HFFc6 (cell line): ENCODE data around the gene L3MBTL3. TPM values are rescaled to one million over a fixed set of nuclear protein-coding genes. Genes with fewer than 3 reads are reported as not detected.

Source experiments
- DNase-seq: peaks from one replicate; pipeline ENCODE4 v3.0.0-alpha.2; 2018
- H3K27ac Mint-ChIP-seq: 2 replicates; pipeline ENCODE4 v1.8.0; 2020; ENCODE audit warnings: mild to moderate bottlenecking, mixed read lengths
- H3K27me3 Mint-ChIP-seq: 2 replicates; pipeline ENCODE4 v1.8.0; 2021; ENCODE audit warnings: mild to moderate bottlenecking, moderate library complexity, mixed read lengths; ENCODE audit not compliant: insufficient read depth
- H3K36me3 Mint-ChIP-seq: 2 replicates; pipeline ENCODE4 v1.8.0; 2021; ENCODE audit warnings: low read depth, mixed read lengths
- H3K4me1 Mint-ChIP-seq: 2 replicates; pipeline ENCODE4 v1.8.0; 2020; ENCODE audit warnings: low read depth, mixed read lengths
- H3K4me3 Mint-ChIP-seq: 2 replicates; pipeline ENCODE4 v1.8.0; 2020; ENCODE audit warnings: mild to moderate bottlenecking, moderate library complexity, mixed read lengths
- H3K9me3 Mint-ChIP-seq: 2 replicates; pipeline ENCODE4 v1.8.0; 2020; ENCODE audit warnings: mild to moderate bottlenecking, mixed read lengths
- CTCF ChIP-seq: fragments of 200-600 bp; sonication (generic); IDR thresholded peaks from 2 replicates; pipeline ENCODE4 v1.5.0; 2021; ENCODE audit warnings: antibody characterized with exemption, mild to moderate bottlenecking
- total RNA-seq, 6 experiments: library from RNA; stranded (reverse); fragmentation: NEBNext Ultra II Directional; extraction: Animal tissue kit (Norgen Biotek cat#: 25700); gene quantifications; 2 replicates in 1 of 6; 3 replicates in 5 of 6; pipeline ENCODE4 v1.2.3, GENCODE V29; 2021

L3MBTL3 gene
- total RNA-seq, 6 experiments from 2014 or later = 7.4 to 8.8 (median 8.2) TPM

GRCh38 chr6:130156908-130157307, 138.5 kb downstream of the L3MBTL3 start:
- Mint-ChIP-seq H3K27ac (no peak overlapping the region), H3K4me3 (no peak overlapping the region), H3K27me3 (no peaks in the 10 kb centered on the region), H3K36me3 (peaks cover 18% of the 10 kb centered on the region), H3K4me1 (no peaks in the 10 kb centered on the region), H3K9me3 (peaks cover 10% of the 10 kb centered on the region)
- TF ChIP-seq CTCF = no peak
- DNase-seq = no peak

- TF ChIP-seq CTCF = no peak
- Mint-ChIP-seq H3K4me1 (no peaks in the 10 kb centered on the region), H3K27ac (no peak overlapping the region), H3K36me3 (peaks cover 18% of the 10 kb centered on the region), H3K4me3 (no peak overlapping the region), H3K9me3 (peaks cover 10% of the 10 kb centered on the region), H3K27me3 (no peaks in the 10 kb centered on the region)
- no peak for DNase-seq
These were observed 139.7 kb downstream of the L3MBTL3 start for GRCh38 chr6:130158056-130158455.

GRCh38 chr6:130158548-130158947, 140.2 kb downstream of the L3MBTL3 start:
- Mint-ChIP-seq H3K4me3 (no peak overlapping the region), H3K27ac (no peak overlapping the region), H3K4me1 (no peaks in the 10 kb centered on the region), H3K27me3 (no peaks in the 10 kb centered on the region), H3K36me3 (peaks cover 18% of the 10 kb centered on the region), H3K9me3 (peaks cover 10% of the 10 kb centered on the region)
- no peak for DNase-seq
- no peak for TF ChIP-seq CTCF

- no peak for DNase-seq
- H3K9me3 Mint-ChIP-seq = peaks cover 10% of the 10 kb centered on the region
- H3K36me3 Mint-ChIP-seq = peaks cover 23% of the 10 kb centered on the region
- no peak overlapping the region for H3K27ac Mint-ChIP-seq
- H3K4me1 Mint-ChIP-seq = no peaks in the 10 kb centered on the region
- no peak overlapping the region for H3K4me3 Mint-ChIP-seq
- H3K27me3 Mint-ChIP-seq = no peaks in the 10 kb centered on the region
- no peak for TF ChIP-seq CTCF
These were observed 141.6 kb downstream of the L3MBTL3 start for GRCh38 chr6:130159956-130160355.

- Mint-ChIP-seq H3K27me3 (peaks cover 6% of the 10 kb centered on the region; the same call in 1 of the 2 replicates), H3K36me3 (peaks cover 23% of the 10 kb centered on the region), H3K4me1 (no peaks in the 10 kb centered on the region), H3K4me3 (no peak overlapping the region), H3K9me3 (peaks cover 10% of the 10 kb centered on the region), H3K27ac (no peak overlapping the region)
- DNase-seq = no peak
- no peak for TF ChIP-seq CTCF
These were observed 143.5 kb downstream of the L3MBTL3 start for GRCh38 chr6:130161683-130162404.
